ENCODE data around the gene CPLX4.

Gene CPLX4

DNA sequence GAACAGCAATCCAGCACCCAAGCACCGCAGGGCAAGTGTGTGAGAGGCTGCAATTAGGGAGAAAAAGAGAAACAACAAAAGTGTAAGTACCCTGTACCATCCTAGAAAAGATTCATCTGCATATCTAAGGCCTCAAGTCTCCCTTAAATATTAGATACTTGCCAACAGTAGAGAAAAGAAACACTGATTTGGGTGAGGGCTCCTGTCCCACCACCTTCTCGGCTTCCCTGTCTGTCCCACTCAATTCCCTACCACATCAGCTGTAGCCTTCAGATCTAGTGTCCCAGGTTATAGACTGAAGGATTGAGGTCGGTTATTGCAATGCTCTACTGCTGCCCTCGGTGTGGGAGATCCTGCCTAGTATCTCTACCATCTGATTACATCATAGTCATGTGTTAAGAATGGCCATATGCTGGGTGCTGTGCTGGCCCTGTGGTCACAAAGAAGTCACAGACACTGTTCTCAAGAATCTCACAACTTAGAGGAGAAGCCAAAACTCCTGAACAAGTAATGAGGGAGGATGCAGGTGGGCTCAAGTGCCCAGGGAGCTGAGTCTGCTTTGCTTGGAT is 47.7 kb downstream of the CPLX4 start:
- TF ChIP-seq, protein P1, sequence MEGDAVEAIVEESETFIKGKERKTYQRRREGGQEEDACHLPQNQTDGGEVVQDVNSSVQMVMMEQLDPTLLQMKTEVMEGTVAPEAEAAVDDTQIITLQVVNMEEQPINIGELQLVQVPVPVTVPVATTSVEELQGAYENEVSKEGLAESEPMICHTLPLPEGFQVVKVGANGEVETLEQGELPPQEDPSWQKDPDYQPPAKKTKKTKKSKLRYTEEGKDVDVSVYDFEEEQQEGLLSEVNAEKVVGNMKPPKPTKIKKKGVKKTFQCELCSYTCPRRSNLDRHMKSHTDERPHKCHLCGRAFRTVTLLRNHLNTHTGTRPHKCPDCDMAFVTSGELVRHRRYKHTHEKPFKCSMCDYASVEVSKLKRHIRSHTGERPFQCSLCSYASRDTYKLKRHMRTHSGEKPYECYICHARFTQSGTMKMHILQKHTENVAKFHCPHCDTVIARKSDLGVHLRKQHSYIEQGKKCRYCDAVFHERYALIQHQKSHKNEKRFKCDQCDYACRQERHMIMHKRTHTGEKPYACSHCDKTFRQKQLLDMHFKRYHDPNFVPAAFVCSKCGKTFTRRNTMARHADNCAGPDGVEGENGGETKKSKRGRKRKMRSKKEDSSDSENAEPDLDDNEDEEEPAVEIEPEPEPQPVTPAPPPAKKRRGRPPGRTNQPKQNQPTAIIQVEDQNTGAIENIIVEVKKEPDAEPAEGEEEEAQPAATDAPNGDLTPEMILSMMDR (IDR thresholded peaks at IDR 0.05; ENCODE audit: control insufficient read depth, insufficient read depth, low read depth, low read length, missing control alignments) = no peak
- H3K4me3 ChIP-seq (ENCODE audit: control insufficient read depth, low read depth, low read length) = no peak overlapping the region
- no peak for DNase-seq (ENCODE audit: low read depth)

DNA sequence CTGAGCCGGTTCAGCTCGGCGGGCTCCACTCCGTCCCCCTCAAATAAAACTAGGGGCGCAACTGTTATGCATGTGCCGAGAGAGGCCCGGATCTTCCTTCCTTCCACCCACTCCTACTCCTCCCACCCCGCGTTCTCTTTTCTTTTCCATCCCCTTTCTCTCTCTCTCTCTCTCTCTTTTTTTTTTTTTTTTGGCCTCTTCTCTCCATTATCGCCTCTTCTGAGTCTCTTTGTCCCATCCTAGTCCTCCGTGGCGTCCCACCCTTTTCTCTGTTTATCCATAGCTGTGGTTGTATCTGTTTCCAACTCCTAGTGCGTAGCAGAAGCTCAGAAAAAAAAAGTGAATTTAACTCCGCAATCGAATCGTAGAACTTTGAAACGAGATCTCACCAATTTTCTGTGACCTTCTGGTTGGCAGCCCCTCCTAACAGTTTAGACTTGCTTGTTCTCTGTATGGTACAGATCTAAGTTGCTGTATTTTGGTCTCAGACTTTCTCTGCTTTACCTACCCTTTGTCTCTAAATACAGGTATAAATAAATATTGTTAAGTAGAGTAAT is 48.8 kb downstream of the CPLX4 start:
- TF ChIP-seq, protein P1 (IDR thresholded peaks at IDR 0.05; ENCODE audit: control insufficient read depth, insufficient read depth, low read depth, low read length, missing control alignments) = no peak
- DNase-seq (ENCODE audit: low read depth) = no peak
- no peak overlapping the region for H3K4me3 ChIP-seq (ENCODE audit: control insufficient read depth, low read depth, low read length)

DNA sequence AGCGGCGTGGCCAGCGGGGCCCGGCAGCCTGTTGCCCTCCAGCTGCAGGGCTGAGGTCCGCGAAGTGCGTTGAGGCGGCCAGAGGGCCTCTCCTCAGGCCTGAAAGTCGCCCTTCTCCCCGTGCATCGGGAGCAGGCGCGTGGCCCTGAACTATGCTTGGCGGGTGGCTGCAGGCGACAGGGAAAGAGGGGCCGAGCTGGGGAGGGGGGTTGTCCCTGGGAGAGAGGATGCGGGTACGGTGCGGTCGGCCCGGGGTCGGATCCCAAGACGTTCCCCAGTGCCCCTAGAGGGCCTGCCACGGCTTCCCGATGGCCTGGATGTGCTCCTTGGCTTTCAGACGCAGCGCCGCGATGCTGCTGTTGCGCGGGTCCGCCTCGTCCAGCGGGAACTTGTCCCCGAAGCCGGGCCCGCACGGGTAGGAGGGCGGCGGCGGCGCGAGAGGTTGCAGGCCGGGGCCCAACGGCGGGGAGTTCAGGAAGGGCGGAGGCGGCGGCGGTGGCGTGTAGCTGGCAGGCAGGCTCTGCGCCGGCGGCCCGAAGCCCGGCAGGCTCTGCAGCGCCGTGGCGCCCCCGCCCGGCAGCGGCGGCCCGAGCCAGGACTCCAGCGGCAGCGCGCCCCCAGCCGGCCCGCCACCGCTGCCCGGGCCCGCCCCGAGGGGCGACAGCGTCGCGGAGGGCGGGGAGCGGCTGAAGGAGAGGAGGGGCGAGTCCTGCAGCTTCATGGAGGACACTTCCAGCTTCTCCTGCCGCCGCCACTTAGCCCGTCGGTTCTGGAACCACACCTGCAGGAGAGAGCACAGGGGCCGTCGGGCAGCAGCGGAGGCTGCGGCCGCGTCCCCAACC is 49.5 kb downstream of the CPLX4 start:
- DNase-seq (ENCODE audit: low read depth) = no peak
- TF ChIP-seq, protein P1 (IDR thresholded peaks at IDR 0.05; ENCODE audit: control insufficient read depth, insufficient read depth, low read depth, low read length, missing control alignments) = no peak
- no peak overlapping the region for H3K4me3 ChIP-seq (ENCODE audit: control insufficient read depth, low read depth, low read length)

DNA sequence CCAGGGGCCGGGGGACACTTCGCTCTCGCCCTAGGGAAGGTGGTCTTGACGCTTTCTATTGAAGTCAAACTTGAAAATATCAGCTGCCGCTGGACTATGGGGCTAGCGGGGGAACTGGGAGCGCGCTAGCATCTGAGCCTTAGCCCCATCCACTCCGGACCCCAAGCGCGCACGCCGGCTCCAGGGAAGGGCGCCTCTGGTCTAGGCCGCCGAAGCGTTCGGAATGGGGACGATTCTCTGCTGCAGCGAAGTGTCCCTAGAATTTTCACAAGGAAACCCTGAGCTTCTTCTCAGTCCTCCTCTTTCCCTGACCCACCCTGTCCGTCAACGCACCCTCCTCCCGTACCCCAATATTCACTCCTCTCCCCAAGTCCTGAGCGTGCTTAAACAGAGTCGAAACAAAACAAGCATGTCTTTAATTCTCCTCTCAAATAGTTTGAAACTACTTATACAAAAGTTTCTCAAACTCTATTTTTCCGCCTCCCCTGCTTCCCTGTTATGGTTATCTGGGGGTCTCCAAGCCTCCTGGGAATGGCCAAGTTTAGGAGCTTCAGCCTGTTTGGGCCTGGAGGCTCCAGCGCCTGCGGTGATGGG is 50.2 kb downstream of the CPLX4 start:
- H3K4me3 ChIP-seq (ENCODE audit: control insufficient read depth, low read depth, low read length) = no peak overlapping the region
- TF ChIP-seq, protein P1 (IDR thresholded peaks at IDR 0.05; ENCODE audit: control insufficient read depth, insufficient read depth, low read depth, low read length, missing control alignments) = no peak
- no peak for DNase-seq (ENCODE audit: low read depth)

DNA sequence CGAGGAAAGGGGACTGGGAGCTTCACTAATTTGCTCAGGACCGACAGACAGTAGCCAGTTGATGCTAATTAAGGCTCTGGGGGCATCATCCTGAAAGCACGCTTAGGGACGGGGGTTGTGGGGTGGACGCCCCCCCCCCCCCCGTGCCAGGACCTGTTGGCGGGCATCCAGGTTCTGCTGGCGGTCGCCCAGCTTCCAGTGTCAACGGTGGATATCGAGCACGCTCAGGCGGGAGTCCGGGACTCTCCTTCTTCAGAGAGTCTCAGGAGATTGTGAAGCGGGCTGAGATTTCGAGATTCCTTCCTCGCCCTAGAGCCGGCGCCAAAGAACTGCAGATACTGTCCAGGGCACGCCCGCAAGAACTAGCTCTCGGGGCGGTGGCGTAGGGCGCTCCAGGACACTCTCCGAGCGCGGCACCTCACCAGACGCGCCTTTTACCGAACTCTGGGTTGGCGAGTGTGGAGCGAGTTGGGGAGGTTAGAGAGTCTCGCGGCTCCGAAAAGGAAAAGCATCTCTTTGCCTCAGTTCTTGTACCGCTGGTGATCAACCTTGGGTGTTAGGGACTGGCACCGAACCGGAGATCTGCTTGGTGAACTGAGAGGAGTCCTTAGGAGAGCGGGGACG is 50.8 kb downstream of the CPLX4 start:
- no peak for DNase-seq (ENCODE audit: low read depth)
- H3K4me3 ChIP-seq (ENCODE audit: control insufficient read depth, low read depth, low read length) = no peak overlapping the region
- TF ChIP-seq, protein P1 (IDR thresholded peaks at IDR 0.05; ENCODE audit: control insufficient read depth, insufficient read depth, low read depth, low read length, missing control alignments) = no peak

DNA sequence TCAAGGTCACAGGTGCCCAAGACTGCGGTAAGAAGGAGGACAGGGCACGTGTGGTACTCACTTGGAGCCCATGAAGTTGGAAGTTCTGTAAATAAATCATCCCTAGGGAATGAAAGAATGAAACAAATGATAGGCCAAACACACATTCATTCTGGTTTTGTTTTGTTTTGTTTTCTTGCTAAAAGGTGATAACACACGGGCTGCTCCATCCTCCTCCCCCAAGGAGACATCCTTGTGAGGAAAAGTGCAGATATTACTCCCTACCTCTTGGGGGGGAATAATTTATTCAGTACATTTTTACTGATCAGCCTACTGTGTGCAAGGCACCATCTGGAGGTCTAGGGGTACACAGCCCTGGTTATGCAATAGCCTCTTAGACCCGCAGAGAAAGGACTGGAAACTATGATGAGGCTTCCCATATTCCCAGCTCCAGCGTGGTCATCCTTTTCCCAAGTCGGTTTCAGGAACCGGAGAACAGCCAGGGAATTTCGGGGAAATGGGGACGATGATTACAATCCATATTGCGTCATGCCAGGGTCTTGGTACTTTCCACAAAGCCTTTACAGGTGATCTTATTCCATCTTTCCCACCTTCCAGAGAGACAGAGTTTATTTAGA is 51.5 kb downstream of the CPLX4 start:
- H3K4me3 ChIP-seq (ENCODE audit: control insufficient read depth, low read depth, low read length) = no peak overlapping the region
- no peak for DNase-seq (ENCODE audit: low read depth)
- TF ChIP-seq, protein P1 (IDR thresholded peaks at IDR 0.05; ENCODE audit: control insufficient read depth, insufficient read depth, low read depth, low read length, missing control alignments) = no peak
